ENCODE measurements around the gene CPVL.

DNA sequence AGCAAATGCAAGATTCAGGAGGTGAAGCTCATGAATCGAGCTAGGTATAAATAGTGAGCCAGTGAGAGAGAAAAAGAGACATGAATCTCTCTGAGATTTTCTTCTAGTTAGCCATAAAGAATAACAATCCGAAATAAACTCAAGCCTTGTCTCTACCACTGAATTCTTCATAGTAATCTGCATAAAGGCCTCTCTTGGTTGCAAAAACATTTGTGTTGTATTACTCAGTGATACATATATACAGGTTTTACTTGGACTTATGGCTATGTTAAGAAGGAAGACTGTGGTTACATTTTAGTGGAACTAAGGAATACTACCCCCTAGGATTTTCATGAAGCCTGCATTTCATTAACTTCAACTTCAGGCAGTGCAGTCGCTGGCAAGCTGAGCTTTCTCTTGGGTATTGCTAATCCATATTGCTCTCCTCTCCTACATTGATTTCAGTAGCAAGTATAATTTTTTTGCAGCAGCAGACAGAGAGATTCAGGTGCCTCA, 115.5 kb downstream of the CPVL start:
- no peak for TF ChIP-seq EZH2phosphoT487 (IDR thresholded peaks at IDR 0.05; ENCODE audit: borderline replicate concordance, low read length)
- TF ChIP-seq, protein P1, sequence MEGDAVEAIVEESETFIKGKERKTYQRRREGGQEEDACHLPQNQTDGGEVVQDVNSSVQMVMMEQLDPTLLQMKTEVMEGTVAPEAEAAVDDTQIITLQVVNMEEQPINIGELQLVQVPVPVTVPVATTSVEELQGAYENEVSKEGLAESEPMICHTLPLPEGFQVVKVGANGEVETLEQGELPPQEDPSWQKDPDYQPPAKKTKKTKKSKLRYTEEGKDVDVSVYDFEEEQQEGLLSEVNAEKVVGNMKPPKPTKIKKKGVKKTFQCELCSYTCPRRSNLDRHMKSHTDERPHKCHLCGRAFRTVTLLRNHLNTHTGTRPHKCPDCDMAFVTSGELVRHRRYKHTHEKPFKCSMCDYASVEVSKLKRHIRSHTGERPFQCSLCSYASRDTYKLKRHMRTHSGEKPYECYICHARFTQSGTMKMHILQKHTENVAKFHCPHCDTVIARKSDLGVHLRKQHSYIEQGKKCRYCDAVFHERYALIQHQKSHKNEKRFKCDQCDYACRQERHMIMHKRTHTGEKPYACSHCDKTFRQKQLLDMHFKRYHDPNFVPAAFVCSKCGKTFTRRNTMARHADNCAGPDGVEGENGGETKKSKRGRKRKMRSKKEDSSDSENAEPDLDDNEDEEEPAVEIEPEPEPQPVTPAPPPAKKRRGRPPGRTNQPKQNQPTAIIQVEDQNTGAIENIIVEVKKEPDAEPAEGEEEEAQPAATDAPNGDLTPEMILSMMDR (IDR thresholded peaks at IDR 0.05; ENCODE audit: low read depth, low read length, poor library complexity, severe bottlenecking), result no peak
